ENCODE measurements around the gene OR1J2. TPM values are rescaled to one million over a fixed set of nuclear protein-coding genes. Genes with fewer than 3 reads are reported as not detected.

Gene OR1J2
- not detected for polyA plus RNA-seq (2013, experiment 1 of 2)
- polyA plus RNA-seq (2013, experiment 2 of 2) = not detected

- Histone ChIP-seq H3K4me2 (ENCODE audit: low read length, poor library complexity, severe bottlenecking) (no peak within 1 kb of the TSS), H4K8ac (ENCODE audit: low read length) (no peak within 1 kb of the TSS), H3K27me3 (ENCODE audit: control insufficient read depth in 1 of 2, insufficient read depth in 1 of 2, low read length in 2 of 2) (peaks cover 0 to 27% of the 10 kb centered on the region in 2 experiments), H3K9ac (ENCODE audit: low read length) (no peak within 1 kb of the TSS), H3K23ac (ENCODE audit: low read length in 2 of 2) (no peak within 1 kb of the TSS), H3K4me3 (ENCODE audit: insufficient read depth in 1 of 2, low read depth in 1 of 2, low read length in 2 of 2) (no peak within 1 kb of the TSS), H2BK12ac (ENCODE audit: low read length in 2 of 2) (no peak within 1 kb of the TSS), H4K91ac (ENCODE audit: low read length) (no peak within 1 kb of the TSS), H3K36me3 (ENCODE audit: control insufficient read depth in 1 of 2, insufficient read depth in 2 of 2, low read depth in 1 of 2, low read length in 2 of 2) (no peaks in the 10 kb centered on the region), H2AFZ (ENCODE audit: low read depth, low read length) (no peak within 1 kb of the TSS), H3K9me3 (ENCODE audit: control insufficient read depth, low read length) (no peaks in the 10 kb centered on the region), H3K14ac (ENCODE audit: low read length in 2 of 2) (no peak within 1 kb of the TSS), H2AK5ac (ENCODE audit: low read length, severe bottlenecking) (no peak within 1 kb of the TSS), H2BK15ac (ENCODE audit: low read depth, poor library complexity, severe bottlenecking) (no peak within 1 kb of the TSS), H2BK5ac (ENCODE audit: low read depth, low read length, poor library complexity, severe bottlenecking) (no peak within 1 kb of the TSS), H3K4me1 (ENCODE audit: control insufficient read depth, insufficient read depth, low read depth, low read length) (no peaks in the 10 kb centered on the region), H3K18ac (ENCODE audit: low read depth in 1 of 2, low read length in 2 of 2) (no peak within 1 kb of the TSS), H3K27ac (ENCODE audit: low read length, poor library complexity, severe bottlenecking) (no peak within 1 kb of the TSS), H2BK120ac (ENCODE audit: low read depth, low read length) (no peak within 1 kb of the TSS), H3K79me1 (replicated peaks; ENCODE audit: low read length, poor library complexity, severe bottlenecking) (no peaks in the 10 kb centered on the region), H3K4ac (ENCODE audit: low read depth in 1 of 2, low read length in 2 of 2) (no peak within 1 kb of the TSS)
- no peak for DNase-seq
- 54% methylated on average over 6 of the region's 6 CpGs for WGBS
Measured at GRCh38 chr9:122510502-122510901, at the start of gene OR1J2. OR1J2 (plus strand) TSS chr9:122510802; CDS start chr9:122510802, 0 bp downstream.

- H3K27ac ChIP-seq (ENCODE audit: low read length, poor library complexity, severe bottlenecking) = no peak overlapping the region
- H3K23ac ChIP-seq (ENCODE audit: low read length in 2 of 2) = no peak overlapping the region
- no peak overlapping the region for H2BK15ac ChIP-seq (ENCODE audit: low read depth, poor library complexity, severe bottlenecking)
- no peak overlapping the region for H3K18ac ChIP-seq (ENCODE audit: low read depth in 1 of 2, low read length in 2 of 2)
- 71% methylated on average over 10 of the region's 10 CpGs for WGBS
- no peak overlapping the region for H4K8ac ChIP-seq (ENCODE audit: low read length)
- H3K9me3 ChIP-seq (ENCODE audit: control insufficient read depth, low read length) = no peaks in the 10 kb centered on the region
- no peaks in the 10 kb centered on the region for H3K4me1 ChIP-seq (ENCODE audit: control insufficient read depth, insufficient read depth, low read depth, low read length)
- H3K36me3 ChIP-seq (ENCODE audit: control insufficient read depth in 1 of 2, insufficient read depth in 2 of 2, low read depth in 1 of 2, low read length in 2 of 2) = no peaks in the 10 kb centered on the region
- H3K79me1 ChIP-seq (replicated peaks; ENCODE audit: low read length, poor library complexity, severe bottlenecking) = no peaks in the 10 kb centered on the region
- no peak overlapping the region for H2AK5ac ChIP-seq (ENCODE audit: low read length, severe bottlenecking)
- H2BK12ac ChIP-seq (ENCODE audit: low read length in 2 of 2) = no peak overlapping the region
- DNase-seq = no peak
- peak overlapping the region; percentile 30 for H2AFZ ChIP-seq (ENCODE audit: low read depth, low read length)
- H2BK120ac ChIP-seq (ENCODE audit: low read depth, low read length) = no peak overlapping the region
- no peak overlapping the region for H3K4me2 ChIP-seq (ENCODE audit: low read length, poor library complexity, severe bottlenecking)
- H3K14ac ChIP-seq (ENCODE audit: low read length in 2 of 2) = no peak overlapping the region
- H3K9ac ChIP-seq (ENCODE audit: low read length) = peak overlapping the region; percentile 84
- peak overlapping the region in 1 of 2 experiments; percentile 74 for H3K4me3 ChIP-seq (ENCODE audit: insufficient read depth in 1 of 2, low read depth in 1 of 2, low read length in 2 of 2)
- H3K27me3 ChIP-seq (ENCODE audit: control insufficient read depth in 1 of 2, insufficient read depth in 1 of 2, low read length in 2 of 2) = peaks cover 0 to 28% of the 10 kb centered on the region in 2 experiments
- no peak overlapping the region for H2BK5ac ChIP-seq (ENCODE audit: low read depth, low read length, poor library complexity, severe bottlenecking)
- no peak overlapping the region for H4K91ac ChIP-seq (ENCODE audit: low read length)
- H3K4ac ChIP-seq (ENCODE audit: low read depth in 1 of 2, low read length in 2 of 2) = no peak overlapping the region
Measured at GRCh38 chr9:122463828-122464632, 46.6 kb upstream of the OR1J2 start.

- Histone ChIP-seq H2BK120ac (ENCODE audit: low read depth, low read length) (no peak overlapping the region), H3K4me2 (ENCODE audit: low read length, poor library complexity, severe bottlenecking) (peak overlapping the region; percentile 16), H2BK15ac (ENCODE audit: low read depth, poor library complexity, severe bottlenecking) (no peak overlapping the region), H2AK5ac (ENCODE audit: low read length, severe bottlenecking) (no peak overlapping the region), H3K23ac (ENCODE audit: low read length in 2 of 2) (no peak overlapping the region), H3K9me3 (ENCODE audit: control insufficient read depth, low read length) (no peaks in the 10 kb centered on the region), H4K8ac (ENCODE audit: low read length) (no peak overlapping the region), H3K79me1 (replicated peaks; ENCODE audit: low read length, poor library complexity, severe bottlenecking) (no peaks in the 10 kb centered on the region), H3K36me3 (ENCODE audit: control insufficient read depth in 1 of 2, insufficient read depth in 2 of 2, low read depth in 1 of 2, low read length in 2 of 2) (no peaks in the 10 kb centered on the region), H3K4me3 (ENCODE audit: insufficient read depth in 1 of 2, low read depth in 1 of 2, low read length in 2 of 2) (peak overlapping the region in 1 of 2 experiments; percentile 74), H2BK12ac (ENCODE audit: low read length in 2 of 2) (no peak overlapping the region), H3K9ac (ENCODE audit: low read length) (peak overlapping the region; percentile 84), H3K27me3 (ENCODE audit: control insufficient read depth in 1 of 2, insufficient read depth in 1 of 2, low read length in 2 of 2) (peaks cover 0 to 25% of the 10 kb centered on the region in 2 experiments), H3K18ac (ENCODE audit: low read depth in 1 of 2, low read length in 2 of 2) (no peak overlapping the region), H2BK5ac (ENCODE audit: low read depth, low read length, poor library complexity, severe bottlenecking) (no peak overlapping the region), H2AFZ (ENCODE audit: low read depth, low read length) (peak overlapping the region; percentile 30), H4K91ac (ENCODE audit: low read length) (no peak overlapping the region), H3K4ac (ENCODE audit: low read depth in 1 of 2, low read length in 2 of 2) (no peak overlapping the region), H3K14ac (ENCODE audit: low read length in 2 of 2) (no peak overlapping the region), H3K4me1 (ENCODE audit: control insufficient read depth, insufficient read depth, low read depth, low read length) (no peaks in the 10 kb centered on the region), H3K27ac (ENCODE audit: low read length, poor library complexity, severe bottlenecking) (no peak overlapping the region)
- 15% methylated on average over 9 of the region's 10 CpGs for WGBS
- DNase-seq = peak; percentile 82
Measured at GRCh38 chr9:122464633-122465567, 45.7 kb upstream of the OR1J2 start.

GRCh38 chr9:122466456-122466855, 44.1 kb upstream of the OR1J2 start:
- no peak overlapping the region for H3K27ac ChIP-seq (ENCODE audit: low read length, poor library complexity, severe bottlenecking)
- no peak for DNase-seq

More at GRCh38 chr9:122466456-122466855, 44.1 kb upstream of the OR1J2 start:
- no peak overlapping the region for H3K4ac ChIP-seq (ENCODE audit: low read depth in 1 of 2, low read length in 2 of 2)
- H2AK5ac ChIP-seq (ENCODE audit: low read length, severe bottlenecking) = no peak overlapping the region
- no peak overlapping the region for H4K8ac ChIP-seq (ENCODE audit: low read length)
- H3K4me2 ChIP-seq (ENCODE audit: low read length, poor library complexity, severe bottlenecking) = no peak overlapping the region
- no peaks in the 10 kb centered on the region for H3K9me3 ChIP-seq (ENCODE audit: control insufficient read depth, low read length)
- no peaks in the 10 kb centered on the region for H3K79me1 ChIP-seq (replicated peaks; ENCODE audit: low read length, poor library complexity, severe bottlenecking)
- H3K27me3 ChIP-seq (ENCODE audit: control insufficient read depth in 1 of 2, insufficient read depth in 1 of 2, low read length in 2 of 2) = peaks cover 0 to 28% of the 10 kb centered on the region in 2 experiments
- no peak overlapping the region for H2BK12ac ChIP-seq (ENCODE audit: low read length in 2 of 2)
- no peak overlapping the region for H3K23ac ChIP-seq (ENCODE audit: low read length in 2 of 2)
- H4K91ac ChIP-seq (ENCODE audit: low read length) = no peak overlapping the region
- H2BK15ac ChIP-seq (ENCODE audit: low read depth, poor library complexity, severe bottlenecking) = no peak overlapping the region
- H3K14ac ChIP-seq (ENCODE audit: low read length in 2 of 2) = no peak overlapping the region
- no peak overlapping the region for H3K9ac ChIP-seq (ENCODE audit: low read length)
- H2BK120ac ChIP-seq (ENCODE audit: low read depth, low read length) = no peak overlapping the region
- no peak overlapping the region for H3K18ac ChIP-seq (ENCODE audit: low read depth in 1 of 2, low read length in 2 of 2)
- no peaks in the 10 kb centered on the region for H3K36me3 ChIP-seq (ENCODE audit: control insufficient read depth in 1 of 2, insufficient read depth in 2 of 2, low read depth in 1 of 2, low read length in 2 of 2)
- 54% methylated on average over 3 of the region's 3 CpGs for WGBS
- no peak overlapping the region for H2AFZ ChIP-seq (ENCODE audit: low read depth, low read length)
- no peak overlapping the region for H2BK5ac ChIP-seq (ENCODE audit: low read depth, low read length, poor library complexity, severe bottlenecking)
- no peaks in the 10 kb centered on the region for H3K4me1 ChIP-seq (ENCODE audit: control insufficient read depth, insufficient read depth, low read depth, low read length)
- H3K4me3 ChIP-seq (ENCODE audit: insufficient read depth in 1 of 2, low read depth in 1 of 2, low read length in 2 of 2) = no peak overlapping the region
